ENCODE results near the gene FCHSD2. TPM values are rescaled to one million over a fixed set of nuclear protein-coding genes. Genes with fewer than 3 reads are reported as not detected.

FCHSD2 gene
- total and polyA plus RNA-seq, 2 of the 13 experiments (the other 11 are each of a cell fraction or from before 2014, with no cell fraction given): 20.5 to 24.8 TPM

DNA sequence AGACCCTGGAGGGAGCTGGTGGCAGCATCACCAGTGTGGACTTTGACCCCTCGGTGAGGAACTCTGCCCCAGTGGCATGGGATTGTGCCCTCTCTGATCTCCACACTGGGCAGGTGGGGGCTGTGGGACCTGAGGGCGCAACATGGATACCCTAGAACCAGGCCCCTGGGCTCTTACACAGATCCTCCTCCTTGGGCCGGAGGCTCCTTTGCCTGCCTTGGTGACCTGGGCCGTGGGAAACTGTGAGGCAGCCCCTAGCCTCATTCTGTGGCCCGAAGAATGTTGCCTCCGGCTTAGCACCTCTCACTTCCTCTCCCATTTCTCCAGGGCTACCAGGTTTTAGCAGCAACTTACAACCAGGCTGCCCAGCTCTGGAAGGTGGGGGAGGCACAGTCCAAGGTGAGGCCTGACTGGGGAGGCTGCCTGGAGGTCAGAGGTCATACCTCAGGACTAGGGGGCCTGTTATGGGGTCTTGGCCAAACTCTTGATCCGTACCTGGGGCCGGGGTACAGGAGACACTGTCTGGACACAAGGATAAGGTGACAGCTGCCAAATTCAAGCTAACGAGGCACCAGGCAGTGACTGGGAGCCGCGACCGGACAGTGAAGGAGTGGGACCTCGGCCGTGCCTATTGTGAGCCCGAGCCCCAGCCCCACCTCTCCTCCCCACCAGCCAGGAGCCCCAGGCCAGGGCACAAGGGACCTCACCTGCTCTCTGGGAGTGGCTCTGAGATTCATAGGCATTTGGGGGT lies 315.8 kb downstream of the FCHSD2 start (continued):
- no peak for TF ChIP-seq SKI (IDR thresholded peaks at IDR 0.05; ENCODE audit: partially characterized antibody)
- TF ChIP-seq XRCC5 (optimal IDR thresholded peaks at IDR 0.05; ENCODE audit: low read length): no peak
- TF ChIP-seq ZNF263 (CRISPR knock-in tag; IDR thresholded peaks at IDR 0.05): no peak
- TF ChIP-seq, protein P1, sequence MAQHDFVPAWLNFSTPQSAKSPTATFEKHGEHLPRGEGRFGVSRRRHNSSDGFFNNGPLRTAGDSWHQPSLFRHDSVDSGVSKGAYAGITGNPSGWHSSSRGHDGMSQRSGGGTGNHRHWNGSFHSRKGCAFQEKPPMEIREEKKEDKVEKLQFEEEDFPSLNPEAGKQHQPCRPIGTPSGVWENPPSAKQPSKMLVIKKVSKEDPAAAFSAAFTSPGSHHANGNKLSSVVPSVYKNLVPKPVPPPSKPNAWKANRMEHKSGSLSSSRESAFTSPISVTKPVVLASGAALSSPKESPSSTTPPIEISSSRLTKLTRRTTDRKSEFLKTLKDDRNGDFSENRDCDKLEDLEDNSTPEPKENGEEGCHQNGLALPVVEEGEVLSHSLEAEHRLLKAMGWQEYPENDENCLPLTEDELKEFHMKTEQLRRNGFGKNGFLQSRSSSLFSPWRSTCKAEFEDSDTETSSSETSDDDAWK (CRISPR knock-in tag; IDR thresholded peaks at IDR 0.05): no peak
- TF ChIP-seq PTBP1 (IDR thresholded peaks at IDR 0.05; ENCODE audit: low read depth, low read length, poor library complexity, severe bottlenecking): no peak
- TF ChIP-seq HNF4A (CRISPR knock-in tag; IDR thresholded peaks at IDR 0.05): peak; percentile 52
- TF ChIP-seq RFX5 (IDR thresholded peaks at IDR 0.05; ENCODE audit: low read depth, low read length): no peak
- TF ChIP-seq POLR2AphosphoS2 (IDR thresholded peaks at IDR 0.05; ENCODE audit: low read depth, low read length): no peak
- TF ChIP-seq SRSF1 (optimal IDR thresholded peaks at IDR 0.05; ENCODE audit: low read depth, low read length): peak; percentile 23
- no peak for TF ChIP-seq ZNF460 (CRISPR knock-in tag; IDR thresholded peaks at IDR 0.05; ENCODE audit: borderline replicate concordance)
- TF ChIP-seq HMG20B (CRISPR knock-in tag; conservative IDR thresholded peaks at IDR 0.05): no peak
- TF ChIP-seq PRMT3 (CRISPR knock-in tag; IDR thresholded peaks at IDR 0.05; ENCODE audit: borderline replicate concordance, low read depth): no peak
- TF ChIP-seq ZNF816 (CRISPR knock-in tag; IDR thresholded peaks at IDR 0.05; ENCODE audit: borderline replicate concordance): no peak
- TF ChIP-seq SIN3B (IDR thresholded peaks at IDR 0.05; ENCODE audit: low read length): no peak
- TF ChIP-seq HDAC1 (CRISPR knock-in tag; IDR thresholded peaks at IDR 0.05): no peak
- no peak for TF ChIP-seq MED13 (CRISPR knock-in tag; IDR thresholded peaks at IDR 0.05)
- TF ChIP-seq CBX1 (IDR thresholded peaks at IDR 0.05; ENCODE audit: low read depth): no peak
- no peak for TF ChIP-seq MBD4 (IDR thresholded peaks at IDR 0.05; ENCODE audit: borderline replicate concordance, low read length)
- no peak for TF ChIP-seq NR1H2 (CRISPR knock-in tag; IDR thresholded peaks at IDR 0.05; ENCODE audit: borderline replicate concordance, low read depth)
- no peak; the same call in 1 of the 2 replicates for TF ChIP-seq NR2F6 (IDR thresholded peaks at IDR 0.05)
- TF ChIP-seq NR2F6 (CRISPR knock-in tag; IDR thresholded peaks at IDR 0.05): 0 out of 2 replicates have a peak, but pooled peaks have one; percentile 17
- TF ChIP-seq KLF11 (CRISPR knock-in tag; IDR thresholded peaks at IDR 0.05): no peak
- TF ChIP-seq ZNF619 (CRISPR knock-in tag; IDR thresholded peaks at IDR 0.05): no peak
- no peak for TF ChIP-seq ZNF589 (CRISPR knock-in tag; conservative IDR thresholded peaks at IDR 0.05)
- TF ChIP-seq ZNF768 (CRISPR knock-in tag; IDR thresholded peaks at IDR 0.05): 0 out of 2 replicates have a peak, but pooled peaks have one; percentile 31
- TF ChIP-seq ZBTB14 (CRISPR knock-in tag; IDR thresholded peaks at IDR 0.05): no peak
- TF ChIP-seq, protein P2, sequence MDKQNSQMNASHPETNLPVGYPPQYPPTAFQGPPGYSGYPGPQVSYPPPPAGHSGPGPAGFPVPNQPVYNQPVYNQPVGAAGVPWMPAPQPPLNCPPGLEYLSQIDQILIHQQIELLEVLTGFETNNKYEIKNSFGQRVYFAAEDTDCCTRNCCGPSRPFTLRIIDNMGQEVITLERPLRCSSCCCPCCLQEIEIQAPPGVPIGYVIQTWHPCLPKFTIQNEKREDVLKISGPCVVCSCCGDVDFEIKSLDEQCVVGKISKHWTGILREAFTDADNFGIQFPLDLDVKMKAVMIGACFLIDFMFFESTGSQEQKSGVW (CRISPR knock-in tag; IDR thresholded peaks at IDR 0.05; ENCODE audit: borderline replicate concordance): no peak
- TF ChIP-seq ZNF841 (CRISPR knock-in tag; IDR thresholded peaks at IDR 0.05; ENCODE audit: borderline replicate concordance): no peak
- no peak for TF ChIP-seq ZKSCAN8 (CRISPR knock-in tag; IDR thresholded peaks at IDR 0.05; ENCODE audit: borderline replicate concordance)
